GM23338 (cell line): ENCODE data around the gene ARL15. TPM values are rescaled to one million over a fixed set of nuclear protein-coding genes. Genes with fewer than 3 reads are reported as not detected.
A peak's percentile ranks its signal among the peaks of the same experiment; 100 is the strongest.

Source experiments
- ATAC-seq: fragments of 200-7000 bp; cut with Tn5 transposase; 3 replicates; pipeline ENCODE4 v1.9.1; 2020
- DNase-seq: peaks from one replicate; pipeline ENCODE4 v3.0.0-alpha.2; 2015; ENCODE audit warnings: low spot score
- H2AFZ ChIP-seq: fragments of 200-600 bp; sonication (generic); 2 replicates; pipeline ENCODE4 v1.8.0; 2016; ENCODE audit warnings: antibody characterized with exemption, mild to moderate bottlenecking, moderate library complexity
- H3F3A ChIP-seq: fragments of 200-600 bp; sonication (generic); replicated peaks from 2 replicates; pipeline ENCODE4 v1.8.0; 2017; ENCODE audit warnings: antibody characterized with exemption, mixed run types, low read depth
- H3K27ac ChIP-seq: fragments of 200-600 bp; sonication (generic); 2 replicates; pipeline ENCODE4 v1.6.1; 2016; ENCODE audit warnings: low read depth
- H3K27me3 ChIP-seq: fragments of 200-600 bp; sonication (generic); 2 replicates; pipeline ENCODE4 v1.8.0; 2016; ENCODE audit warnings: mild to moderate bottlenecking, mixed run types, moderate library complexity; ENCODE audit not compliant: insufficient read depth
- H3K36me3 ChIP-seq: fragments of 200-600 bp; sonication (generic); 2 replicates; pipeline ENCODE4 v1.8.0; 2016; ENCODE audit warnings: mild to moderate bottlenecking; ENCODE audit not compliant: insufficient read depth
- H3K4me1 ChIP-seq: fragments of 200-600 bp; sonication (generic); 2 replicates; pipeline ENCODE4 v1.8.0; 2016; ENCODE audit warnings: mild to moderate bottlenecking, moderate library complexity; ENCODE audit not compliant: insufficient read depth
- H3K4me2 ChIP-seq: fragments of 200-600 bp; sonication (generic); 2 replicates; pipeline ENCODE4 v1.7.1; 2017; ENCODE audit warnings: mixed run types
- H3K4me3 ChIP-seq: fragments of 200-600 bp; sonication (generic); 2 replicates; pipeline ENCODE4 v1.6.1; 2016; ENCODE audit warnings: mixed run types
- H3K79me2 ChIP-seq: fragments of 200-600 bp; sonication (generic); replicated peaks from 2 replicates; pipeline ENCODE4 v1.8.0; 2017; ENCODE audit warnings: mild to moderate bottlenecking; ENCODE audit not compliant: insufficient read depth
- H3K9me2 ChIP-seq: fragments of 200-600 bp; sonication (generic); 2 replicates; pipeline ENCODE4 v1.8.0; 2017; ENCODE audit not compliant: insufficient read depth
- H4K20me1 ChIP-seq: fragments of 200-600 bp; sonication (generic); replicated peaks from 2 replicates; pipeline ENCODE4 v1.8.0; 2017; ENCODE audit warnings: mild to moderate bottlenecking; ENCODE audit not compliant: insufficient read depth
- H3K27ac Mint-ChIP-seq: 2 replicates; pipeline ENCODE4 v1.8.0; 2020; ENCODE audit warnings: inconsistent platforms, mild to moderate bottlenecking, moderate library complexity, mixed read lengths
- H3K27me3 Mint-ChIP-seq: 3 replicates; pipeline ENCODE4 v1.8.0; 2022; ENCODE audit warnings: low read depth, mild to moderate bottlenecking, moderate library complexity, mixed read lengths, inconsistent platforms; ENCODE audit not compliant: insufficient read depth, poor library complexity
- H3K36me3 Mint-ChIP-seq: 3 replicates; pipeline ENCODE4 v1.8.0; 2021; ENCODE audit warnings: low read depth, mild to moderate bottlenecking, inconsistent platforms, moderate library complexity, mixed read lengths
- H3K4me1 Mint-ChIP-seq: 3 replicates; pipeline ENCODE4 v1.8.0; 2020; ENCODE audit warnings: mild to moderate bottlenecking, inconsistent platforms, mixed read lengths
- H3K4me3 Mint-ChIP-seq: 3 replicates; pipeline ENCODE4 v1.8.0; 2021; ENCODE audit warnings: moderate library complexity, mild to moderate bottlenecking, inconsistent platforms, mixed read lengths
- H3K9me3 Mint-ChIP-seq: 3 replicates; pipeline ENCODE4 v1.8.0; 2020; ENCODE audit warnings: moderate library complexity, mild to moderate bottlenecking, inconsistent platforms, mixed read lengths
- NANOG ChIP-seq: IDR thresholded peaks from 2 replicates; pipeline ENCODE4 v1.6.1; 2016; ENCODE audit warnings: antibody characterized with exemption, borderline replicate concordance
- POLR2AphosphoS5 ChIP-seq: IDR thresholded peaks from 2 replicates; pipeline ENCODE4 v1.6.1; 2016; ENCODE audit warnings: antibody characterized with exemption, low read depth
- polyA plus RNA-seq: library from polyadenylated mRNA; unstranded; fragments of >200 nt; fragmentation: Nextera tagmentation; extraction: Ambion mirVana; gene quantifications from 2 replicates; pipeline ENCODE4 v1.2.1, GENCODE V29; 2016
- total RNA-seq: library from RNA; depleted of rRNA; stranded (reverse); fragments of >200 nt; shearing (Covaris generic); gene quantifications from 2 replicates; pipeline ENCODE4 v1.2.3, GENCODE V29; 2014
- TF ChIP-seq, protein P1 (sequence below): fragments of 250-450 bp; sonication (Bioruptor Pico); IDR thresholded peaks from 2 replicates; pipeline ENCODE4 v1.5.0; 2020; ENCODE audit warnings: mild to moderate bottlenecking, moderate library complexity

ARL15 gene
- total and polyA plus RNA-seq, 2 experiments from 2014 or later: 13.0 to 54.0 TPM

DNA sequence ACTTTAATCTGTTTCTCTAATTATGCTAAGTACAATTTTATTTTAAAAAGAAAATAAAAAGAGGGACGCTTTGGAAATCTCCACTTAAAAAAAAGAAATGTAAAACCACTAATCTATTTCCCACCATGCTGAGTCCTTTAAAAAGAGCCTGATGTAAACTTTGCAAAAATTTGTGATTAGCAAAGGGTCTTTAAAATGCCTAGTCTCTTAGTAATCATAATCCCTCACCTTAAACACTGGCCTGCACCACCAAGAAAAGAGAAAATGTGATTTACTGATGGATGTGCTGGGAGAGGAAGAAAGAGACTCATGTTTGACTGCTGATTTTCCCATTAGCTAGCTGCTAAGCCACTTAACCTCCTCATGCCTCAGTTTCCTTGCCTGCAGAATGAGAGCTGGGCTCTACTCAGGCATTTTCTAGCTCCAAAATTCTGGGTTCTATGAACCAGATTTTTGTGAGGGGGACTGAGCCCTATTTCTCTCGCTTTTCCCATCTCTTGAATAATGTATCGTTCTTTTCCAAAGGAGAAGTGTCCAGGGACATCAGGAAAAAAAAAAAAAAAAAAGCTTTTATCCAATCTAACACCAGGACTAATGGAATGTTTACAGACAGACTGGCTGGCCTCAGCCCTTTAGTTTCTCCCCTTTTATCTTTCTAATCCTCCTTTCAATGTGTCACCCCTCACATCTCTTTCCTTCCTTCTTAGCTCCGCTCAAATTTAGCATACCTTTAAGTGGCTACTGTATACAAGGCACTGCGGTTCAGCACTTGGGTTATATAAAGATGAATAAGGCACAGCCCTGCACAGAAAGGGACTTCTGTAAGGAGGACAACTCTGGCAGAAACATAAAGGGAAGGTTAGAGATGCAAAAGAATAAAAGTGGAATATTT, 312.4 kb downstream of the ARL15 start:
- Histone ChIP-seq H3K27me3 (no peaks in the 10 kb centered on the region), H3F3A (no peaks in the 10 kb centered on the region), H3K79me2 (no peaks in the 10 kb centered on the region), H3K4me2 (peak overlapping the region; percentile 28), H2AFZ (no peak overlapping the region), H3K9me2 (no peaks in the 10 kb centered on the region), H3K4me3 (0 out of 2 replicates have a peak overlapping the region, but pooled peaks have one; percentile 7), H3K4me1 (peaks cover 43% of the 10 kb centered on the region), H3K36me3 (no peaks in the 10 kb centered on the region), H4K20me1 (no peaks in the 10 kb centered on the region), H3K27ac (peak overlapping the region; percentile 60)
- Mint-ChIP-seq H3K36me3 (peaks cover 3% of the 10 kb centered on the region; the same call in 1 of the 3 replicates), H3K27me3 (no peaks in the 10 kb centered on the region), H3K4me3 (no peak overlapping the region; the same call in 2 of the 3 replicates), H3K4me1 (peaks cover 43% of the 10 kb centered on the region), H3K9me3 (no peaks in the 10 kb centered on the region), H3K27ac (no peak overlapping the region; the same call in 1 of the 2 replicates)
- TF ChIP-seq, protein P1, sequence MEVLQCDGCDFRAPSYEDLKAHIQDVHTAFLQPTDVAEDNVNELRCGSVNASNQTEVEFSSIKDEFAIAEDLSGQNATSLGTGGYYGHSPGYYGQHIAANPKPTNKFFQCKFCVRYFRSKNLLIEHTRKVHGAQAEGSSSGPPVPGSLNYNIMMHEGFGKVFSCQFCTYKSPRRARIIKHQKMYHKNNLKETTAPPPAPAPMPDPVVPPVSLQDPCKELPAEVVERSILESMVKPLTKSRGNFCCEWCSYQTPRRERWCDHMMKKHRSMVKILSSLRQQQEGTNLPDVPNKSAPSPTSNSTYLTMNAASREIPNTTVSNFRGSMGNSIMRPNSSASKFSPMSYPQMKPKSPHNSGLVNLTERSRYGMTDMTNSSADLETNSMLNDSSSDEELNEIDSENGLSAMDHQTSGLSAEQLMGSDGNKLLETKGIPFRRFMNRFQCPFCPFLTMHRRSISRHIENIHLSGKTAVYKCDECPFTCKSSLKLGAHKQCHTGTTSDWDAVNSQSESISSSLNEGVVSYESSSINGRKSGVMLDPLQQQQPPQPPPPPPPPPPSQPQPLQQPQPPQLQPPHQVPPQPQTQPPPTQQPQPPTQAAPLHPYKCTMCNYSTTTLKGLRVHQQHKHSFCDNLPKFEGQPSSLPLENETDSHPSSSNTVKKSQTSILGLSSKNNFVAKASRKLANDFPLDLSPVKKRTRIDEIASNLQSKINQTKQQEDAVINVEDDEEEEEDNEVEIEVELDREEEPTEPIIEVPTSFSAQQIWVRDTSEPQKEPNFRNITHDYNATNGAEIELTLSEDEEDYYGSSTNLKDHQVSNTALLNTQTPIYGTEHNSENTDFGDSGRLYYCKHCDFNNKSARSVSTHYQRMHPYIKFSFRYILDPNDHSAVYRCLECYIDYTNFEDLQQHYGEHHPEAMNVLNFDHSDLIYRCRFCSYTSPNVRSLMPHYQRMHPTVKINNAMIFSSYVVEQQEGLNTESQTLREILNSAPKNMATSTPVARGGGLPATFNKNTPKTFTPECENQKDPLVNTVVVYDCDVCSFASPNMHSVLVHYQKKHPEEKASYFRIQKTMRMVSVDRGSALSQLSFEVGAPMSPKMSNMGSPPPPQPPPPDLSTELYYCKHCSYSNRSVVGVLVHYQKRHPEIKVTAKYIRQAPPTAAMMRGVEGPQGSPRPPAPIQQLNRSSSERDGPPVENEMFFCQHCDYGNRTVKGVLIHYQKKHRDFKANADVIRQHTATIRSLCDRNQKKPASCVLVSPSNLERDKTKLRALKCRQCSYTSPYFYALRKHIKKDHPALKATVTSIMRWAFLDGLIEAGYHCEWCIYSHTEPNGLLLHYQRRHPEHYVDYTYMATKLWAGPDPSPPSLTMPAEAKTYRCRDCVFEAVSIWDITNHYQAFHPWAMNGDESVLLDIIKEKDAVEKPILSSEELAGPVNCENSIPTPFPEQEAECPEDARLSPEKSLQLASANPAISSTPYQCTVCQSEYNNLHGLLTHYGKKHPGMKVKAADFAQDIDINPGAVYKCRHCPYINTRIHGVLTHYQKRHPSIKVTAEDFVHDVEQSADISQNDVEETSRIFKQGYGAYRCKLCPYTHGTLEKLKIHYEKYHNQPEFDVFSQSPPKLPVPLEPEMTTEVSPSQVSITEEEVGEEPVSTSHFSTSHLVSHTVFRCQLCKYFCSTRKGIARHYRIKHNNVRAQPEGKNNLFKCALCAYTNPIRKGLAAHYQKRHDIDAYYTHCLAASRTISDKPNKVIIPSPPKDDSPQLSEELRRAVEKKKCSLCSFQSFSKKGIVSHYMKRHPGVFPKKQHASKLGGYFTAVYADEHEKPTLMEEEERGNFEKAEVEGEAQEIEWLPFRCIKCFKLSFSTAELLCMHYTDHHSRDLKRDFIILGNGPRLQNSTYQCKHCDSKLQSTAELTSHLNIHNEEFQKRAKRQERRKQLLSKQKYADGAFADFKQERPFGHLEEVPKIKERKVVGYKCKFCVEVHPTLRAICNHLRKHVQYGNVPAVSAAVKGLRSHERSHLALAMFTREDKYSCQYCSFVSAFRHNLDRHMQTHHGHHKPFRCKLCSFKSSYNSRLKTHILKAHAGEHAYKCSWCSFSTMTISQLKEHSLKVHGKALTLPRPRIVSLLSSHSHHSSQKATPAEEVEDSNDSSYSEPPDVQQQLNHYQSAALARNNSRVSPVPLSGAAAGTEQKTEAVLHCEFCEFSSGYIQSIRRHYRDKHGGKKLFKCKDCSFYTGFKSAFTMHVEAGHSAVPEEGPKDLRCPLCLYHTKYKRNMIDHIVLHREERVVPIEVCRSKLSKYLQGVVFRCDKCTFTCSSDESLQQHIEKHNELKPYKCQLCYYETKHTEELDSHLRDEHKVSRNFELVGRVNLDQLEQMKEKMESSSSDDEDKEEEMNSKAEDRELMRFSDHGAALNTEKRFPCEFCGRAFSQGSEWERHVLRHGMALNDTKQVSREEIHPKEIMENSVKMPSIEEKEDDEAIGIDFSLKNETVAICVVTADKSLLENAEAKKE (CRISPR knock-in tag): no peak
- 0 out of 2 replicates have a peak, but pooled peaks have one; percentile 8 for TF ChIP-seq NANOG
- DNase-seq (peak; percentile 71), ATAC-seq (peak; percentile 96)

- Histone ChIP-seq H3F3A (no peaks in the 10 kb centered on the region), H3K79me2 (no peaks in the 10 kb centered on the region), H3K4me2 (no peak overlapping the region), H4K20me1 (no peaks in the 10 kb centered on the region), H3K9me2 (no peaks in the 10 kb centered on the region), H3K4me1 (peaks cover 43% of the 10 kb centered on the region), H3K27me3 (no peaks in the 10 kb centered on the region), H3K27ac (no peak overlapping the region), H3K4me3 (no peak overlapping the region), H2AFZ (no peak overlapping the region), H3K36me3 (no peaks in the 10 kb centered on the region)
- no peak for DNase-seq
- H3K4me1 Mint-ChIP-seq: peaks cover 43% of the 10 kb centered on the region
- no peak for ATAC-seq
- no peaks in the 10 kb centered on the region for H3K9me3 Mint-ChIP-seq
- TF ChIP-seq, protein P1 (CRISPR knock-in tag): no peak
- no peak for TF ChIP-seq POLR2AphosphoS5
- peaks cover 3% of the 10 kb centered on the region; the same call in 1 of the 3 replicates for H3K36me3 Mint-ChIP-seq
- no peaks in the 10 kb centered on the region for H3K27me3 Mint-ChIP-seq
- no peak overlapping the region for H3K4me3 Mint-ChIP-seq
- peak overlapping the region; percentile 16; the same call in 1 of the 2 replicates for H3K27ac Mint-ChIP-seq
Observed at GRCh38 chr5:53996008-53996407, 314.4 kb downstream of the ARL15 start.
